Measurements from ENCODE around the gene NDUFB8. TPM values are rescaled to one million over a fixed set of nuclear protein-coding genes. Genes with fewer than 3 reads are reported as not detected.
A peak's percentile ranks its signal among the peaks of the same experiment; 100 is the strongest.

NDUFB8 gene
- total and polyA plus RNA-seq, 2 donors (not counting 1 experiment from before 2014, with no cell fraction given): 131 to 174 TPM

- peak; percentile 31 for DNase-seq
- peaks cover 21% of the 10 kb centered on the region for H3K79me2 ChIP-seq (ENCODE audit: control insufficient read depth, insufficient read depth, low read length)
- Mint-ChIP-seq H3K4me3 (peak overlapping the region; percentile 100), H3K27ac (peak overlapping the region; percentile 62), H3K4me1 (peaks cover 33% of the 10 kb centered on the region), H3K27me3 (no peaks in the 10 kb centered on the region), H3K9me3 (ENCODE audit: insufficient read depth) (no peaks in the 10 kb centered on the region)
- peaks cover 16 to 21% of the 10 kb centered on the region in 2 donors for H3K4me1 ChIP-seq (ENCODE audit: control insufficient read depth in 2 of 2, insufficient read depth in 2 of 2, low read length in 2 of 2)
- 38% methylated on average over 3 of the region's 7 CpGs for WGBS (ENCODE audit: insufficient coverage)
- peak overlapping the region; percentile 92 for H3K9ac ChIP-seq (ENCODE audit: low read length)
- intact Hi-C loops (cut with micrococcal nuclease): loop anchor here (2.0 kb wide), 1 partner anchor 384 kb away; the partner anchor contains the start of gene SLF2
- ChIA-PET CTCF (interaction anchor here (1.0 to 2.7 kb wide), 3 partner anchors 8 to 10 kb away, joined by 3 to 15 read pairs (median 3); partner anchors contain the start of gene HIF1AN), POLR2A (no interaction called here)
- H3K27me3 ChIP-seq (replicated peaks in 1 of 4; ENCODE audit: control extremely low read depth in 1 of 4, control insufficient read depth in 3 of 4, insufficient read depth in 4 of 4, low read length in 3 of 4): no peaks in the 10 kb centered on the region
- peaks cover 5% of the 10 kb centered on the region for H4K20me1 ChIP-seq (ENCODE audit: control insufficient read depth, insufficient read depth, low read length, poor library complexity, severe bottlenecking)
- ATAC-seq (ENCODE audit: low read depth): no peak
- H3K36me3 ChIP-seq (replicated peaks in 1 of 2; ENCODE audit: control extremely low read depth in 1 of 2, control insufficient read depth in 1 of 2, extremely low read depth in 1 of 2, insufficient read depth in 2 of 2, low read length in 1 of 2): peaks cover 12 to 27% of the 10 kb centered on the region in 2 experiments
- peak overlapping the region in 1 of 2 donors; percentile 83 for H3K27ac ChIP-seq (ENCODE audit: low read length in 2 of 2)
- peak overlapping the region; percentile 88 for H3K4me2 ChIP-seq (replicated peaks; ENCODE audit: low read depth, low read length, poor library complexity, severe bottlenecking)
- H3K4me3 ChIP-seq (ENCODE audit: control extremely low read depth in 1 of 5, extremely low read depth in 1 of 5, insufficient read depth in 1 of 5, low read depth in 2 of 5, low read length in 4 of 5): peak overlapping the region in 4 of 5 experiments; percentile 79 to 98 (median 83)
- H2AFZ ChIP-seq (ENCODE audit: insufficient read depth, low read depth, low read length, poor library complexity, severe bottlenecking): peak overlapping the region; percentile 97
- TF ChIP-seq, protein P1, sequence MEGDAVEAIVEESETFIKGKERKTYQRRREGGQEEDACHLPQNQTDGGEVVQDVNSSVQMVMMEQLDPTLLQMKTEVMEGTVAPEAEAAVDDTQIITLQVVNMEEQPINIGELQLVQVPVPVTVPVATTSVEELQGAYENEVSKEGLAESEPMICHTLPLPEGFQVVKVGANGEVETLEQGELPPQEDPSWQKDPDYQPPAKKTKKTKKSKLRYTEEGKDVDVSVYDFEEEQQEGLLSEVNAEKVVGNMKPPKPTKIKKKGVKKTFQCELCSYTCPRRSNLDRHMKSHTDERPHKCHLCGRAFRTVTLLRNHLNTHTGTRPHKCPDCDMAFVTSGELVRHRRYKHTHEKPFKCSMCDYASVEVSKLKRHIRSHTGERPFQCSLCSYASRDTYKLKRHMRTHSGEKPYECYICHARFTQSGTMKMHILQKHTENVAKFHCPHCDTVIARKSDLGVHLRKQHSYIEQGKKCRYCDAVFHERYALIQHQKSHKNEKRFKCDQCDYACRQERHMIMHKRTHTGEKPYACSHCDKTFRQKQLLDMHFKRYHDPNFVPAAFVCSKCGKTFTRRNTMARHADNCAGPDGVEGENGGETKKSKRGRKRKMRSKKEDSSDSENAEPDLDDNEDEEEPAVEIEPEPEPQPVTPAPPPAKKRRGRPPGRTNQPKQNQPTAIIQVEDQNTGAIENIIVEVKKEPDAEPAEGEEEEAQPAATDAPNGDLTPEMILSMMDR (IDR thresholded peaks at IDR 0.05): no peak
- TF ChIP-seq EZH2 (IDR thresholded peaks at IDR 0.05; ENCODE audit: borderline replicate concordance, insufficient read depth, low read depth, low read length, poor library complexity, severe bottlenecking): no peak
- no peaks in the 10 kb centered on the region for H3K9me3 ChIP-seq (ENCODE audit: control extremely low read depth in 1 of 3, control insufficient read depth in 2 of 3, insufficient read depth in 1 of 3, low read length in 2 of 3)
Observed at GRCh38 chr10:100528123-100528886, 1.4 kb downstream of the NDUFB8 start.

GRCh38 chr10:100524638-100525037 is 5.0 kb downstream of the NDUFB8 start:
- Histone ChIP-seq H3K9ac (ENCODE audit: low read length) (no peak overlapping the region), H3K79me2 (ENCODE audit: control insufficient read depth, insufficient read depth, low read length) (peaks cover 13% of the 10 kb centered on the region), H2AFZ (ENCODE audit: insufficient read depth, low read depth, low read length, poor library complexity, severe bottlenecking) (no peak overlapping the region), H3K4me3 (ENCODE audit: control extremely low read depth in 1 of 5, extremely low read depth in 1 of 5, insufficient read depth in 1 of 5, low read depth in 2 of 5, low read length in 4 of 5) (no peak overlapping the region), H3K4me2 (replicated peaks; ENCODE audit: low read depth, low read length, poor library complexity, severe bottlenecking) (no peak overlapping the region), H4K20me1 (ENCODE audit: control insufficient read depth, insufficient read depth, low read length, poor library complexity, severe bottlenecking) (peaks cover 5% of the 10 kb centered on the region), H3K36me3 (replicated peaks in 1 of 2; ENCODE audit: control extremely low read depth in 1 of 2, control insufficient read depth in 1 of 2, extremely low read depth in 1 of 2, insufficient read depth in 2 of 2, low read length in 1 of 2) (peaks cover 12 to 29% of the 10 kb centered on the region in 2 experiments), H3K4me1 (ENCODE audit: control insufficient read depth in 2 of 2, insufficient read depth in 2 of 2, low read length in 2 of 2) (peaks cover 12 to 15% of the 10 kb centered on the region in 2 donors), H3K27ac (ENCODE audit: low read length in 2 of 2) (no peak overlapping the region), H3K27me3 (replicated peaks in 1 of 4; ENCODE audit: control extremely low read depth in 1 of 4, control insufficient read depth in 3 of 4, insufficient read depth in 4 of 4, low read length in 3 of 4) (peaks cover 0 to 4% (median 0%) of the 10 kb centered on the region in 4 experiments), H3K9me3 (ENCODE audit: control extremely low read depth in 1 of 3, control insufficient read depth in 2 of 3, insufficient read depth in 1 of 3, low read length in 2 of 3) (no peaks in the 10 kb centered on the region)
- POLR2A ChIA-PET: no interaction called here
- H3K4me3 Mint-ChIP-seq: no peak overlapping the region
- DNase-seq (no peak), ATAC-seq (ENCODE audit: low read depth) (no peak)
- CTCF ChIA-PET: interaction anchor here (1.0 to 2.2 kb wide), 2 partner anchors 11 to 14 kb away, joined by 4 to 6 read pairs; partner anchors contain the start of gene HIF1AN
- H3K4me1 Mint-ChIP-seq: peaks cover 24% of the 10 kb centered on the region
- H3K27ac Mint-ChIP-seq: no peak overlapping the region
- 93% methylated on average over 2 of the region's 2 CpGs for WGBS (ENCODE audit: insufficient coverage)
- no peak for TF ChIP-seq EZH2 (IDR thresholded peaks at IDR 0.05; ENCODE audit: borderline replicate concordance, insufficient read depth, low read depth, low read length, poor library complexity, severe bottlenecking)
- TF ChIP-seq, protein P1 (IDR thresholded peaks at IDR 0.05): no peak
- H3K27me3 Mint-ChIP-seq: no peaks in the 10 kb centered on the region
- intact Hi-C loops (cut with micrococcal nuclease): no loop called here
- H3K9me3 Mint-ChIP-seq (ENCODE audit: insufficient read depth): no peaks in the 10 kb centered on the region
